Upper lobe of left lung (tissue), 4 donors: Measurements from ENCODE around the gene DNLZ.

Experiments
- EP300 ChIP-seq, 4 donors: sonication (generic); formaldehyde crosslinking; IDR thresholded peaks; one replicate each; pipeline ENCODE4 v1.5.1; 2017; ENCODE audit warnings: antibody characterized with exemption in 4 of 4, control low read depth in 2 of 4
- POLR2A ChIP-seq, 4 donors: fragments of 450-650 bp; IDR thresholded peaks; one replicate each; pipeline ENCODE4 v1.5.1; 2016 to 2017; ENCODE audit warnings: antibody characterized with exemption in 4 of 4, mild to moderate bottlenecking in 2 of 4
- POLR2AphosphoS5 ChIP-seq, 2 donors: sonication (generic); formaldehyde crosslinking; IDR thresholded peaks; one replicate each; pipeline ENCODE4 v1.5.1; 2017; ENCODE audit warnings: antibody characterized with exemption in 2 of 2
- TF ChIP-seq, protein P1 (sequence below), 6 experiments: fragments of 450-650 bp in 4 of 6; fragments of 200-600 bp in 2 of 6; sonication (generic) in 2 of 6; IDR thresholded peaks; one replicate each; pipeline ENCODE4 v1.5.1; 2016 to 2019; ENCODE audit warnings: antibody characterized with exemption in 6 of 6

DNA sequence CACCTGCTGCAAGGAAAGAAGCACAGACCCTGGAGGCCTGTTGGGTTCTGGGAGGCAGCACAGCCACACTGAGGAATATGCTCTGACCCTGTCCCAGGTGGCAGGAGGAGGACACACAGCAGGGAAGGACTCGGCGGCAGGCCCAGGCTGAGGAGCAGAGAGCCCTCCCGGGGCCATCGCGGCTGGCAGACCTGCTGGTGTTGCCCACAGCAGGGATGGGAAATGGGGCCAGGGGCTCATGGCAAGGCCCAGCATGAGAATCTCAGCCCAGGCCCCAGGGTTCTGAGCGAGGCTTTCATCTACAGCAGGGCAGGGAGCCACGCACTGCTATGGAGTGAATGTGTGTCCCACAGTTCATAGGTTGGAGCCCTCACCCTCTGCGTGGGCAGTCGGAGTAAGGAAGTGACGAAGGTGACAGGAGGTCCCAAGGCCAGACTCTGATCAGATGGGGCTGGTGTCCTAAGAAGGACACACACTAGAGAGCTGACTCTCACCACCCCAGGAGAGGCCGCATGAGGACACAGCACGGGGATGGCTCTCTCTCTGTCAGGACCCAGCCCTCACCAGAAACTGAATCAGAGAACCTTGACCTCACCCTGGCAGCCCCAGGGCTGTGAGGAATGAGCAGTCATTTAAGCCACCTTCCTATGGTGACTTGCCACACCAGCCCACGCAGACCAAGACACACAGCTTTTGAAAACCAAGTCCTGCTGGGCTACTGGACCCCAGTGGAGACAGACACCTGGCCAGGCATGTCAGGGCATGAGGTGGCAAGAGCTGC is 46.5 kb downstream of the DNLZ start:
- TF ChIP-seq, protein P1, sequence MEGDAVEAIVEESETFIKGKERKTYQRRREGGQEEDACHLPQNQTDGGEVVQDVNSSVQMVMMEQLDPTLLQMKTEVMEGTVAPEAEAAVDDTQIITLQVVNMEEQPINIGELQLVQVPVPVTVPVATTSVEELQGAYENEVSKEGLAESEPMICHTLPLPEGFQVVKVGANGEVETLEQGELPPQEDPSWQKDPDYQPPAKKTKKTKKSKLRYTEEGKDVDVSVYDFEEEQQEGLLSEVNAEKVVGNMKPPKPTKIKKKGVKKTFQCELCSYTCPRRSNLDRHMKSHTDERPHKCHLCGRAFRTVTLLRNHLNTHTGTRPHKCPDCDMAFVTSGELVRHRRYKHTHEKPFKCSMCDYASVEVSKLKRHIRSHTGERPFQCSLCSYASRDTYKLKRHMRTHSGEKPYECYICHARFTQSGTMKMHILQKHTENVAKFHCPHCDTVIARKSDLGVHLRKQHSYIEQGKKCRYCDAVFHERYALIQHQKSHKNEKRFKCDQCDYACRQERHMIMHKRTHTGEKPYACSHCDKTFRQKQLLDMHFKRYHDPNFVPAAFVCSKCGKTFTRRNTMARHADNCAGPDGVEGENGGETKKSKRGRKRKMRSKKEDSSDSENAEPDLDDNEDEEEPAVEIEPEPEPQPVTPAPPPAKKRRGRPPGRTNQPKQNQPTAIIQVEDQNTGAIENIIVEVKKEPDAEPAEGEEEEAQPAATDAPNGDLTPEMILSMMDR (IDR thresholded peaks at IDR 0.05): no peak
- TF ChIP-seq POLR2AphosphoS5 (IDR thresholded peaks at IDR 0.05) (no peak), EP300 (IDR thresholded peaks at IDR 0.05) (no peak), POLR2A (IDR thresholded peaks at IDR 0.05) (no peak)
